GM12891 (cell line): ENCODE data around the gene ACER2.

ENCODE experiments used
- POLR2A ChIP-seq: IDR thresholded peaks from 2 replicates; pipeline ENCODE4 v1.6.1; 2011; ENCODE audit warnings: low read depth, low read length, control low read depth
- POLR2AphosphoS5 ChIP-seq: IDR thresholded peaks from 2 replicates; pipeline ENCODE4 v1.6.1; 2011; ENCODE audit warnings: low read depth, low read length, control low read depth
- TAF1 ChIP-seq: IDR thresholded peaks from 2 replicates; pipeline ENCODE4 v1.6.1; 2011; ENCODE audit warnings: low read depth, low read length, control low read depth

DNA sequence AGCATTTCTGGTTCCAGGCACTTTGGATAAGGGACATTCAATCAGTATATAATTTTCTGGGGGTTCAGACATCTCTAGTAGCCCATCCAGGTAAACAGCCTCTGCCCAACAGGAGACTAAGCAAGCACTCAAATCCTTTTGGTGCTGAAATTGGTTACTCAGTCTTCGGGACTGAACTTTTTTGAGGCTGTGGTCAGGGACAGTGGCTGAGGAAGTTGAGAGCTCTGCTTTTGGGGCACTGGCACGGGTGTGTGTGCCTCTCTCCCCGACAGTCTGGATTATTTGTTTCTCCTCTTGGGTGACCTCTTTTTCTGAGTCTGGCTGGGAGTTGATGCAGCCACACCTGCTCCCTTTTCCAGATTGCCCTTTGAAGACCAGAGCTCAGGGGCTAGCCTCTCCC is 47.6 kb downstream of the ACER2 start:
- TF ChIP-seq TAF1: no peak
- no peak for TF ChIP-seq POLR2A
- no peak for TF ChIP-seq POLR2AphosphoS5
